Natural killer cell (primary cell): ENCODE measurements around the gene CCDC60. TPM values are rescaled to one million over a fixed set of nuclear protein-coding genes. Genes with fewer than 3 reads are reported as not detected.

Source experiments
- ATAC-seq, 3 donors: fragments of 150-1000 bp in 2 of 3; fragments of 200-7000 bp in 1 of 3; cut with Tn5 transposase; 1 replicate in 1 of 3; 2 replicates in 2 of 3; pipeline ENCODE4 v1.10.0; 2021; ENCODE audit warnings: mild to moderate bottlenecking in 2 of 3, moderate library complexity in 2 of 3
- DNase-seq, 2 donors: peaks; one replicate each; pipeline versions ENCODE4 v3.0.0 to v3.0.0-alpha.2; 2013 to 2021; ENCODE audit warnings: mixed read lengths in 1 of 2
- H3K27ac ChIP-seq: one replicate; pipeline ENCODE4 v1.5.1; 2013; ENCODE audit warnings: mild to moderate bottlenecking, low read length
- H3K27me3 ChIP-seq: one replicate; pipeline ENCODE4 v1.6.1; 2013; ENCODE audit warnings: low read length; ENCODE audit not compliant: control insufficient read depth, insufficient read depth
- H3K36me3 ChIP-seq: one replicate; pipeline ENCODE4 v1.6.1; 2013; ENCODE audit warnings: low read length; ENCODE audit not compliant: control insufficient read depth, insufficient read depth
- H3K4me1 ChIP-seq: one replicate; pipeline ENCODE4 v1.6.1; 2013; ENCODE audit warnings: low read length; ENCODE audit not compliant: control insufficient read depth, insufficient read depth
- H3K4me3 ChIP-seq: one replicate; pipeline ENCODE4 v1.5.1; 2013; ENCODE audit warnings: low read length
- H3K9me3 ChIP-seq: one replicate; pipeline ENCODE4 v1.6.1; 2013; ENCODE audit warnings: low read length; ENCODE audit not compliant: control insufficient read depth, insufficient read depth
- H3K27ac Mint-ChIP-seq, 2 donors: one replicate each; pipeline ENCODE4 v1.8.0; 2022; ENCODE audit warnings: mild to moderate bottlenecking in 2 of 2, mixed read lengths in 2 of 2, moderate library complexity in 1 of 2
- H3K27me3 Mint-ChIP-seq, 2 donors: one replicate each; pipeline ENCODE4 v1.8.0; 2022; ENCODE audit warnings: low read depth in 2 of 2, mixed read lengths in 2 of 2
- H3K36me3 Mint-ChIP-seq: one replicate; pipeline ENCODE4 v1.8.0; 2022; ENCODE audit warnings: mixed read lengths
- H3K4me1 Mint-ChIP-seq, 2 donors: one replicate each; pipeline ENCODE4 v1.8.0; 2022; ENCODE audit warnings: mixed read lengths in 2 of 2
- H3K4me3 Mint-ChIP-seq: one replicate; pipeline ENCODE4 v1.8.0; 2022; ENCODE audit warnings: mild to moderate bottlenecking, moderate library complexity, mixed read lengths
- H3K9me3 Mint-ChIP-seq, 2 donors: one replicate each; pipeline ENCODE4 v1.8.0; 2022; ENCODE audit warnings: mixed read lengths in 2 of 2
- CTCF ChIP-seq: fragments of 200-600 bp; IDR thresholded peaks from one replicate; pipeline ENCODE4 v1.8.0; 2022; ENCODE audit warnings: antibody characterized with exemption
- WGBS: methylation state at CpG from one replicate; pipeline ENCODE4 v1.1.7; 2013; ENCODE audit warnings: missing lambda C conversion rate; ENCODE audit not compliant: insufficient coverage; 5-methylcytosine and 5-hydroxymethylcytosine counted together
- intact Hi-C: fragments of 100-400 bp; cut with micrococcal nuclease; formaldehyde crosslinking; loops from one replicate; pipeline ENCODE4 v1.14.2; 2022
- total RNA-seq, 4 donors: library from RNA; stranded (reverse); fragments of 120-200 nt in 1 of 4; gene quantifications; one replicate each; pipeline versions ENCODE4 v1.2.3 to v1.2.4, GENCODE V29; 2013 to 2022

The CCDC60 gene
- total RNA-seq, 3 donors from 2014 or later (not counting 1 experiment from before 2014, with no cell fraction given) = not detected

GRCh38 chr12:119363037-119363436, 28.5 kb downstream of the CCDC60 start:
- H3K4me3 ChIP-seq = no peak overlapping the region
- ATAC-seq (no peak), DNase-seq (no peak)
- Mint-ChIP-seq H3K27me3 (peaks cover 0 to 10% of the 10 kb centered on the region in 2 donors), H3K9me3 (no peaks in the 10 kb centered on the region), H3K4me1 (no peaks in the 10 kb centered on the region), H3K4me3 (no peak overlapping the region), H3K27ac (no peak overlapping the region), H3K36me3 (no peaks in the 10 kb centered on the region)
- intact Hi-C loops = no loop called here
- no peaks in the 10 kb centered on the region for H3K4me1 ChIP-seq
- H3K36me3 ChIP-seq = no peaks in the 10 kb centered on the region
- no peaks in the 10 kb centered on the region for H3K9me3 ChIP-seq
- no peak for TF ChIP-seq CTCF
- WGBS = 97% methylated on average over 4 of the region's 4 CpGs
- no peak overlapping the region for H3K27ac ChIP-seq
- H3K27me3 ChIP-seq = no peaks in the 10 kb centered on the region

DNA sequence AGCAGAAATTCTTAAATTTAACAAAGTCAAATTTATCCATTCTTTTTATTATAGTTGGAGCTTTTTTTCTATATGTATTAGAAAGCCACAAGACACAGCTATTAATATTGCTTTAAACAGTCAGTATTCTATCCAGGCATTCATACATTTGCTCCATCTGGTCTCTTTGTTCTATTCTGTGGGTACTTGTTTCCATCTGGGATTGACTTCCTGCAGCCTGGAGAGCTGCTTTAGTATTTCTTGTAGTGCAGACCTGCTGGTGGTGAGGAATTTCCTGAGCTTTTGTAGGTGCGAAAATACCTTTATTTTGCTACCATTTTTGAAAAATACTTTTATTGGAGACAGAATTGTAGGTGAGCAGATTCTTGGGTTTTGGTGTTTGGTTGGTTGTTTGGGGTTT, 29.0 kb downstream of the CCDC60 start:
- WGBS = 57% methylated on average over 1 of the region's 1 CpG
- Mint-ChIP-seq H3K9me3 (no peaks in the 10 kb centered on the region), H3K36me3 (no peaks in the 10 kb centered on the region), H3K4me3 (no peak overlapping the region), H3K27ac (no peak overlapping the region), H3K27me3 (peaks cover 0 to 10% of the 10 kb centered on the region in 2 donors), H3K4me1 (no peaks in the 10 kb centered on the region)
- no peak for TF ChIP-seq CTCF
- H3K9me3 ChIP-seq = no peaks in the 10 kb centered on the region
- H3K4me1 ChIP-seq = no peaks in the 10 kb centered on the region
- H3K4me3 ChIP-seq = no peak overlapping the region
- intact Hi-C loops = no loop called here
- no peaks in the 10 kb centered on the region for H3K27me3 ChIP-seq
- H3K36me3 ChIP-seq = no peaks in the 10 kb centered on the region
- ATAC-seq (no peak), DNase-seq (no peak)
- H3K27ac ChIP-seq = no peak overlapping the region

GRCh38 chr12:119365451-119365850, 30.9 kb downstream of the CCDC60 start:
- Mint-ChIP-seq H3K36me3 (no peaks in the 10 kb centered on the region), H3K4me3 (no peak overlapping the region), H3K27me3 (peaks cover 2 to 10% of the 10 kb centered on the region in 2 donors), H3K4me1 (no peaks in the 10 kb centered on the region), H3K27ac (no peak overlapping the region), H3K9me3 (no peaks in the 10 kb centered on the region)
- Histone ChIP-seq H3K4me3 (no peak overlapping the region), H3K9me3 (no peaks in the 10 kb centered on the region), H3K4me1 (no peaks in the 10 kb centered on the region), H3K27me3 (no peaks in the 10 kb centered on the region), H3K27ac (no peak overlapping the region), H3K36me3 (no peaks in the 10 kb centered on the region)
- TF ChIP-seq CTCF = no peak
- intact Hi-C loops = no loop called here
- DNase-seq = no peak
- WGBS = 90% methylated on average over 3 of the region's 3 CpGs
- no peak for ATAC-seq

GRCh38 chr12:119366007-119366406, 31.5 kb downstream of the CCDC60 start:
- no peaks in the 10 kb centered on the region for H3K36me3 ChIP-seq
- Mint-ChIP-seq H3K4me1 (no peaks in the 10 kb centered on the region), H3K4me3 (no peak overlapping the region), H3K27ac (no peak overlapping the region), H3K27me3 (peaks cover 2 to 10% of the 10 kb centered on the region in 2 donors), H3K9me3 (no peaks in the 10 kb centered on the region), H3K36me3 (no peaks in the 10 kb centered on the region)
- H3K4me3 ChIP-seq = no peak overlapping the region
- no peaks in the 10 kb centered on the region for H3K27me3 ChIP-seq
- no peak overlapping the region for H3K27ac ChIP-seq
- H3K4me1 ChIP-seq = no peaks in the 10 kb centered on the region
- no peak for TF ChIP-seq CTCF
- no peaks in the 10 kb centered on the region for H3K9me3 ChIP-seq
- intact Hi-C loops = no loop called here
- DNase-seq (no peak), ATAC-seq (no peak)
- 91% methylated on average over 3 of the region's 6 CpGs for WGBS
